Measurements from ENCODE around the gene OR8H2. TPM values are rescaled to one million over a fixed set of nuclear protein-coding genes. Genes with fewer than 3 reads are reported as not detected.

OR8H2 gene
- total and polyA plus RNA-seq, 10 donors, result 0.10 TPM; not detected in 9

GRCh38 chr11:56151376-56151775, 47.9 kb downstream of the OR8H2 start:
- TF ChIP-seq CTCF (IDR thresholded peaks at IDR 0.05 in 8 of 11, conservative IDR thresholded peaks at IDR 0.05 in 3 of 11) (no peak), POLR2A (IDR thresholded peaks at IDR 0.05) (no peak), POLR2AphosphoS5 (IDR thresholded peaks at IDR 0.05) (no peak)
- 46 to 80% (median 71%) methylated on average over 1 of the region's 1 CpG for WGBS, 5 donors
- intact Hi-C loops (cut with DNase I; ENCODE audit: low total_unique reads), result no loop called here

DNA sequence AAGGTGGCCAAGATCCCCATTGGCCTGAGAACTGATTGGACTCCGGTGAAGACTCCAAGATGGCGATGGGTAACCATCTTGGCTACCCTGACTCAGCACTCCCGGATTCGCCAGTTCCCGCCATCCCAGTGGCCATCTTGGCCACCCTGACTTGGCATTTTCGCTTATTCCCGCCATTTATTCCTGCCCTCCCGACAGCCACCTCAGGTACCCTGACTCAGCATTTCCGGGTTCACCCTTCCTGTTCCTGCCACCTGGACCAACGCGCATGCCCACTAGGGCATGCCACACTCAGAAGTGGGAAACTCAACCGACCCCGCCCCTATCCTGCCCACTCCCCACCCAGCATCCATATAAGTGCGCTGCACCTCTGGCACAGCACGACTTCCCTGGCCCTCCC, 48.8 kb downstream of the OR8H2 start:
- no peaks in the 10 kb centered on the region for H3K36me3 ChIP-seq
- H3K4me1 ChIP-seq, result no peaks in the 10 kb centered on the region
- no peak overlapping the region for H3K4me3 ChIP-seq
- no peaks in the 10 kb centered on the region for H3K27me3 ChIP-seq (replicated peaks in 1 of 7)
- no peak for TF ChIP-seq POLR2A (IDR thresholded peaks at IDR 0.05)
- DNase-seq, result peak; percentile 51
- intact Hi-C loops (cut with DNase I; ENCODE audit: low total_unique reads), result no loop called here
- no peak overlapping the region for H3K27ac ChIP-seq
- H3K9me3 ChIP-seq, result peaks cover 0 to 86% (median 60%) of the 10 kb centered on the region in 8 donors
- 91 to 97% (median 92%) methylated on average over 15 of the region's 15 CpGs for WGBS, 5 donors

More at GRCh38 chr11:56151376-56151775, 47.9 kb downstream of the OR8H2 start:
- Histone ChIP-seq H3K36me3 (no peaks in the 10 kb centered on the region), H3K4me1 (no peaks in the 10 kb centered on the region), H3K4me3 (no peak overlapping the region), H3K9me3 (peaks cover 0 to 83% (median 57%) of the 10 kb centered on the region in 8 donors), H3K27me3 (replicated peaks in 1 of 7) (no peaks in the 10 kb centered on the region), H3K27ac (no peak overlapping the region)
- DNase-seq, result no peak

Small RNAs within 50 kb of the gene (small RNA-seq; reads per million reads assigned to genes)
- gene OR8I4P, result 0 reads per million in 4 donors

Other genes starting within 250 kb of the OR8H2 start
- gene TRIM51, start 220.4 kb upstream of the OR8H2 start, total RNA-seq, result not detected
- not detected for gene TRIM51, start 220.4 kb upstream of the OR8H2 start, polyA plus RNA-seq
- not detected for gene OR5W2, start 189.1 kb upstream of the OR8H2 start, total RNA-seq
- not detected for gene OR5W2, start 189.1 kb upstream of the OR8H2 start, polyA plus RNA-seq
- gene OR5I1, start 167.3 kb upstream of the OR8H2 start, total RNA-seq, result not detected
- not detected for gene OR5I1, start 167.3 kb upstream of the OR8H2 start, polyA plus RNA-seq
- gene OR10AG1, start 133.7 kb upstream of the OR8H2 start, total RNA-seq, result not detected
- not detected for gene OR10AG1, start 133.7 kb upstream of the OR8H2 start, polyA plus RNA-seq
- gene OR5F1, start 109.1 kb upstream of the OR8H2 start, total RNA-seq, result not detected
- gene OR5F1, start 109.1 kb upstream of the OR8H2 start, polyA plus RNA-seq, result not detected
- gene OR5AS1, start 76.0 kb upstream of the OR8H2 start, total RNA-seq, result not detected
- not detected for gene OR5AS1, start 76.0 kb upstream of the OR8H2 start, polyA plus RNA-seq
- not detected for gene OR8I2, start 10.4 kb upstream of the OR8H2 start, total RNA-seq
- not detected for gene OR8I2, start 10.4 kb upstream of the OR8H2 start, polyA plus RNA-seq
- not detected for gene OR8H3, start 18.7 kb downstream of the OR8H2 start, total RNA-seq
- not detected for gene OR8H3, start 18.7 kb downstream of the OR8H2 start, polyA plus RNA-seq
- not detected for gene OR8J3, start 36.5 kb downstream of the OR8H2 start, total RNA-seq
- not detected for gene OR8J3, start 36.5 kb downstream of the OR8H2 start, polyA plus RNA-seq
- gene OR8K5, start 56.6 kb downstream of the OR8H2 start, total RNA-seq, result not detected
- gene OR8K5, start 56.6 kb downstream of the OR8H2 start, polyA plus RNA-seq, result not detected
- not detected for gene OR5J2, start 72.9 kb downstream of the OR8H2 start, total RNA-seq
- gene OR5J2, start 72.9 kb downstream of the OR8H2 start, polyA plus RNA-seq, result not detected
- gene OR5T2, start 130.6 kb downstream of the OR8H2 start, total RNA-seq, result not detected
- not detected for gene OR5T2, start 130.6 kb downstream of the OR8H2 start, polyA plus RNA-seq
- not detected for gene OR5T3, start 148.6 kb downstream of the OR8H2 start, total RNA-seq
- gene OR5T3, start 148.6 kb downstream of the OR8H2 start, polyA plus RNA-seq, result not detected
- gene OR5T1, start 170.5 kb downstream of the OR8H2 start, total RNA-seq, result not detected
- gene OR5T1, start 170.5 kb downstream of the OR8H2 start, polyA plus RNA-seq, result not detected
- gene OR8H1, start 188.6 kb downstream of the OR8H2 start, total RNA-seq, result not detected
- not detected for gene OR8H1, start 188.6 kb downstream of the OR8H2 start, polyA plus RNA-seq
- not detected for gene OR8K3, start 211.5 kb downstream of the OR8H2 start, total RNA-seq
- gene OR8K3, start 211.5 kb downstream of the OR8H2 start, polyA plus RNA-seq, result not detected
- gene OR8K1, start 242.4 kb downstream of the OR8H2 start, total RNA-seq, result not detected
- not detected for gene OR8K1, start 242.4 kb downstream of the OR8H2 start, polyA plus RNA-seq

Measured in spleen (tissue), 11 donors.